HEK293 (cell line): ENCODE measurements around the gene SQOR.

ENCODE experiments used
- CTCF ChIA-PET: fragments of 350-600 bp; formaldehyde crosslinking; extraction: SDS; loops from one replicate; lab custom pipeline; 2021; ENCODE audit warnings: antibody characterized with exemption; lab: Yijun Ruan, JAX
- POLR2A ChIA-PET: fragments of 300-600 bp; formaldehyde crosslinking; extraction: SDS; loops from one replicate; lab custom pipeline; 2020; ENCODE audit warnings: antibody characterized with exemption, inconsistent platforms; lab: Yijun Ruan, JAX
- H3K27ac ChIP-seq: fragments of 200-500 bp; sonication (Bioruptor generic); 2 replicates; pipeline ENCODE4 v1.5.1; 2014; ENCODE audit warnings: low read depth, low read length, control low read depth, inconsistent platforms; ENCODE audit errors: extremely low read depth
- H3K36me3 ChIP-seq, 2 experiments: fragments of 200-500 bp in 1 of 2; sonication (Bioruptor generic) in 1 of 2; 1 replicate in 1 of 2; 2 replicates in 1 of 2; pipeline ENCODE4 v1.5.1; 2014 to 2017; ENCODE audit warnings: inconsistent platforms in 2 of 2, low read length in 2 of 2; ENCODE audit not compliant: control insufficient read depth in 2 of 2, insufficient read depth in 1 of 2
- H3K4me1 ChIP-seq: fragments of 200-500 bp; sonication (Bioruptor generic); 2 replicates; pipeline ENCODE4 v1.5.1; 2014; ENCODE audit warnings: mild to moderate bottlenecking, low read length, inconsistent platforms; ENCODE audit not compliant: control insufficient read depth, insufficient read depth
- H3K4me3 ChIP-seq: 2 replicates; pipeline ENCODE4 v1.5.1; 2011; ENCODE audit warnings: low read depth, mild to moderate bottlenecking, control low read depth, low read length, moderate library complexity
- H3K9me3 ChIP-seq: fragments of 200-500 bp; sonication (Bioruptor generic); 2 replicates; pipeline ENCODE4 v1.5.1; 2014; ENCODE audit warnings: low read depth, low read length, inconsistent platforms; ENCODE audit not compliant: control insufficient read depth, insufficient read depth
- PBX3 ChIP-seq: sonication (generic); formaldehyde crosslinking; IDR thresholded peaks from 2 replicates; pipeline ENCODE4 v1.8.1; 2022; ENCODE audit warnings: mild to moderate bottlenecking, moderate library complexity, missing genetic modification reagents
- ZBTB26 ChIP-seq: fragments of 450-650 bp; formaldehyde crosslinking; optimal IDR thresholded peaks from 2 replicates; pipeline ENCODE3; 2016; ENCODE audit warnings: missing biosample characterization, mild to moderate bottlenecking, missing genetic modification characterization
- ZNF121 ChIP-seq: fragments of 450-650 bp; formaldehyde crosslinking; IDR thresholded peaks from 2 replicates; pipeline ENCODE4 v1.5.1; 2016; ENCODE audit warnings: missing biosample characterization, missing genetic modification characterization
- ZNF133 ChIP-seq: fragments of 450-650 bp; formaldehyde crosslinking; IDR thresholded peaks from 2 replicates; pipeline ENCODE4 v1.5.1; 2016; ENCODE audit warnings: missing biosample characterization, missing genetic modification characterization
- ZNF223 ChIP-seq: fragments of 450-650 bp; formaldehyde crosslinking; IDR thresholded peaks from 2 replicates; pipeline ENCODE4 v1.5.1; 2016; ENCODE audit warnings: missing biosample characterization, missing genetic modification characterization
- ZNF24 ChIP-seq: fragments of 450-650 bp; formaldehyde crosslinking; IDR thresholded peaks from 2 replicates; pipeline ENCODE4 v1.5.1; 2016; ENCODE audit warnings: missing biosample characterization, missing genetic modification characterization
- ZNF274 ChIP-seq, 2 experiments: fragments of 200-500 bp in 1 of 2; fragments of 450-650 bp in 1 of 2; sonication (Bioruptor generic) in 1 of 2; formaldehyde crosslinking in 1 of 2; IDR thresholded peaks; 2 replicates each; pipeline versions ENCODE4 v1.5.1 to v1.6.1; 2014 to 2016; ENCODE audit warnings: borderline replicate concordance in 1 of 2, inconsistent platforms in 1 of 2, low read length in 1 of 2, missing biosample characterization in 1 of 2, missing genetic modification characterization in 1 of 2
- ZNF292 ChIP-seq: fragments of 450-650 bp; formaldehyde crosslinking; IDR thresholded peaks from 2 replicates; pipeline ENCODE4 v1.5.1; 2016; ENCODE audit warnings: low read depth, missing biosample characterization, missing genetic modification characterization, borderline replicate concordance
- ZNF394 ChIP-seq: fragments of 450-650 bp; formaldehyde crosslinking; IDR thresholded peaks from 2 replicates; pipeline ENCODE4 v1.5.1; 2016; ENCODE audit warnings: missing biosample characterization, missing genetic modification characterization, mild to moderate bottlenecking, moderate library complexity, borderline replicate concordance
- ZNF521 ChIP-seq: fragments of 450-650 bp; formaldehyde crosslinking; IDR thresholded peaks from 2 replicates; pipeline ENCODE4 v1.5.1; 2017; ENCODE audit warnings: missing biosample characterization, mild to moderate bottlenecking, missing genetic modification characterization
- ZNF529 ChIP-seq: fragments of 450-650 bp; formaldehyde crosslinking; IDR thresholded peaks from 2 replicates; pipeline ENCODE4 v1.5.1; 2017; ENCODE audit warnings: missing genetic modification characterization, missing biosample characterization; ENCODE audit not compliant: insufficient replicate concordance
- ZNF560 ChIP-seq: fragments of 450-650 bp; formaldehyde crosslinking; IDR thresholded peaks from 2 replicates; pipeline ENCODE4 v1.5.1; 2017; ENCODE audit warnings: missing biosample characterization, missing genetic modification characterization, borderline replicate concordance
- ZNF561 ChIP-seq: fragments of 450-650 bp; IDR thresholded peaks from 2 replicates; pipeline ENCODE4 v1.5.1; 2018; ENCODE audit warnings: missing biosample characterization, missing genetic modification characterization, borderline replicate concordance
- ZNF660 ChIP-seq: fragments of 450-650 bp; IDR thresholded peaks from 2 replicates; pipeline ENCODE4 v1.5.1; 2018; ENCODE audit warnings: missing biosample characterization, mild to moderate bottlenecking, missing genetic modification characterization
- ZNF830 ChIP-seq: fragments of 450-650 bp; IDR thresholded peaks from 2 replicates; pipeline ENCODE4 v1.5.0; 2018; ENCODE audit warnings: missing biosample characterization, missing genetic modification characterization, low read depth, mild to moderate bottlenecking, moderate library complexity
- TF ChIP-seq, protein P1 (sequence below): fragments of 450-650 bp; formaldehyde crosslinking; IDR thresholded peaks from 2 replicates; pipeline ENCODE4 v1.5.1; 2016; ENCODE audit warnings: missing biosample characterization, missing genetic modification characterization
- TF ChIP-seq, protein P2 (sequence below): fragments of 450-650 bp; formaldehyde crosslinking; IDR thresholded peaks from 2 replicates; pipeline ENCODE4 v1.5.1; 2016; ENCODE audit warnings: missing biosample characterization, missing genetic modification characterization
- TF ChIP-seq, protein P3 (sequence below): fragments of 450-650 bp; formaldehyde crosslinking; IDR thresholded peaks from 2 replicates; pipeline ENCODE4 v1.5.1; 2017; ENCODE audit warnings: missing biosample characterization, missing genetic modification characterization
- TF ChIP-seq, protein P4 (sequence below): fragments of 450-650 bp; formaldehyde crosslinking; IDR thresholded peaks from 2 replicates; pipeline ENCODE4 v1.5.1; 2016; ENCODE audit warnings: missing biosample characterization, missing genetic modification characterization
- TF ChIP-seq, protein P5 (sequence below): fragments of 450-650 bp; formaldehyde crosslinking; IDR thresholded peaks from 2 replicates; pipeline ENCODE4 v1.5.1; 2017; ENCODE audit warnings: missing biosample characterization, missing genetic modification characterization

Gene SQOR

GRCh38 chr15:45603881-45604280 is 30.9 kb upstream of the SQOR start:
- Histone ChIP-seq H3K4me1 (no peaks in the 10 kb centered on the region), H3K9me3 (no peaks in the 10 kb centered on the region), H3K27ac (no peak overlapping the region), H3K36me3 (peaks cover 0 to 18% of the 10 kb centered on the region in 2 experiments; a peak in 2 of 3 replicates), H3K4me3 (no peak overlapping the region)
- ChIA-PET CTCF (interaction anchor here (0.6 to 1.6 kb wide), 3 partner anchors 9 to 49 kb away, joined by 3 to 6 read pairs (median 3); no protein-coding TSS in a partner anchor), POLR2A (interaction anchor here (1.2 kb wide), 1 partner anchor 16 kb away, joined by 3 read pairs; no protein-coding TSS in a partner anchor)
- TF ChIP-seq ZNF561 (no peak), ZNF830 (tag by site-specific recombination) (no peak), ZNF394 (no peak), ZNF223 (tag by site-specific recombination) (no peak), ZNF133 (tag by site-specific recombination) (no peak), ZNF24 (no peak), ZNF560 (tag by site-specific recombination) (no peak), ZNF660 (no peak), ZNF521 (tag by site-specific recombination) (no peak), ZNF274 (IDR thresholded peaks at IDR 0.05; ENCODE audit: low read length) (no peak), ZNF274 (tag by site-specific recombination; IDR thresholded peaks at IDR 0.05; ENCODE audit: borderline replicate concordance) (no peak), ZBTB26 (no peak), PBX3 (CRISPR knock-in tag) (no peak), ZNF292 (tag by site-specific recombination) (no peak), ZNF121 (tag by site-specific recombination) (no peak), ZNF529 (tag by site-specific recombination) (no peak)
- TF ChIP-seq, protein P1, sequence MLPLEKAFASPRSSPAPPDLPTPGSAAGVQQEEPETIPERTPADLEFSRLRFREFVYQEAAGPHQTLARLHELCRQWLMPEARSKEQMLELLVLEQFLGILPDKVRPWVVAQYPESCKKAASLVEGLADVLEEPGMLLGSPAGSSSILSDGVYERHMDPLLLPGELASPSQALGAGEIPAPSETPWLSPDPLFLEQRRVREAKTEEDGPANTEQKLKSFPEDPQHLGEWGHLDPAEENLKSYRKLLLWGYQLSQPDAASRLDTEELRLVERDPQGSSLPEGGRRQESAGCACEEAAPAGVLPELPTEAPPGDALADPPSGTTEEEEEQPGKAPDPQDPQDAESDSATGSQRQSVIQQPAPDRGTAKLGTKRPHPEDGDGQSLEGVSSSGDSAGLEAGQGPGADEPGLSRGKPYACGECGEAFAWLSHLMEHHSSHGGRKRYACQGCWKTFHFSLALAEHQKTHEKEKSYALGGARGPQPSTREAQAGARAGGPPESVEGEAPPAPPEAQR (tag by site-specific recombination), result no peak
- TF ChIP-seq, protein P2, sequence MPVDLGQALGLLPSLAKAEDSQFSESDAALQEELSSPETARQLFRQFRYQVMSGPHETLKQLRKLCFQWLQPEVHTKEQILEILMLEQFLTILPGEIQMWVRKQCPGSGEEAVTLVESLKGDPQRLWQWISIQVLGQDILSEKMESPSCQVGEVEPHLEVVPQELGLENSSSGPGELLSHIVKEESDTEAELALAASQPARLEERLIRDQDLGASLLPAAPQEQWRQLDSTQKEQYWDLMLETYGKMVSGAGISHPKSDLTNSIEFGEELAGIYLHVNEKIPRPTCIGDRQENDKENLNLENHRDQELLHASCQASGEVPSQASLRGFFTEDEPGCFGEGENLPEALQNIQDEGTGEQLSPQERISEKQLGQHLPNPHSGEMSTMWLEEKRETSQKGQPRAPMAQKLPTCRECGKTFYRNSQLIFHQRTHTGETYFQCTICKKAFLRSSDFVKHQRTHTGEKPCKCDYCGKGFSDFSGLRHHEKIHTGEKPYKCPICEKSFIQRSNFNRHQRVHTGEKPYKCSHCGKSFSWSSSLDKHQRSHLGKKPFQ, result no peak
- TF ChIP-seq, protein P3, sequence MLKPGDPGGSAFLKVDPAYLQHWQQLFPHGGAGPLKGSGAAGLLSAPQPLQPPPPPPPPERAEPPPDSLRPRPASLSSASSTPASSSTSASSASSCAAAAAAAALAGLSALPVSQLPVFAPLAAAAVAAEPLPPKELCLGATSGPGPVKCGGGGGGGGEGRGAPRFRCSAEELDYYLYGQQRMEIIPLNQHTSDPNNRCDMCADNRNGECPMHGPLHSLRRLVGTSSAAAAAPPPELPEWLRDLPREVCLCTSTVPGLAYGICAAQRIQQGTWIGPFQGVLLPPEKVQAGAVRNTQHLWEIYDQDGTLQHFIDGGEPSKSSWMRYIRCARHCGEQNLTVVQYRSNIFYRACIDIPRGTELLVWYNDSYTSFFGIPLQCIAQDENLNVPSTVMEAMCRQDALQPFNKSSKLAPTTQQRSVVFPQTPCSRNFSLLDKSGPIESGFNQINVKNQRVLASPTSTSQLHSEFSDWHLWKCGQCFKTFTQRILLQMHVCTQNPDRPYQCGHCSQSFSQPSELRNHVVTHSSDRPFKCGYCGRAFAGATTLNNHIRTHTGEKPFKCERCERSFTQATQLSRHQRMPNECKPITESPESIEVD (tag by site-specific recombination), result no peak
- TF ChIP-seq, protein P4, sequence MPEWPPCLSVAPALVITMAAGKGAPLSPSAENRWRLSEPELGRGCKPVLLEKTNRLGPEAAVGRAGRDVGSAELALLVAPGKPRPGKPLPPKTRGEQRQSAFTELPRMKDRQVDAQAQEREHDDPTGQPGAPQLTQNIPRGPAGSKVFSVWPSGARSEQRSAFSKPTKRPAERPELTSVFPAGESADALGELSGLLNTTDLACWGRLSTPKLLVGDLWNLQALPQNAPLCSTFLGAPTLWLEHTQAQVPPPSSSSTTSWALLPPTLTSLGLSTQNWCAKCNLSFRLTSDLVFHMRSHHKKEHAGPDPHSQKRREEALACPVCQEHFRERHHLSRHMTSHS (tag by site-specific recombination), result no peak
- TF ChIP-seq, protein P5, sequence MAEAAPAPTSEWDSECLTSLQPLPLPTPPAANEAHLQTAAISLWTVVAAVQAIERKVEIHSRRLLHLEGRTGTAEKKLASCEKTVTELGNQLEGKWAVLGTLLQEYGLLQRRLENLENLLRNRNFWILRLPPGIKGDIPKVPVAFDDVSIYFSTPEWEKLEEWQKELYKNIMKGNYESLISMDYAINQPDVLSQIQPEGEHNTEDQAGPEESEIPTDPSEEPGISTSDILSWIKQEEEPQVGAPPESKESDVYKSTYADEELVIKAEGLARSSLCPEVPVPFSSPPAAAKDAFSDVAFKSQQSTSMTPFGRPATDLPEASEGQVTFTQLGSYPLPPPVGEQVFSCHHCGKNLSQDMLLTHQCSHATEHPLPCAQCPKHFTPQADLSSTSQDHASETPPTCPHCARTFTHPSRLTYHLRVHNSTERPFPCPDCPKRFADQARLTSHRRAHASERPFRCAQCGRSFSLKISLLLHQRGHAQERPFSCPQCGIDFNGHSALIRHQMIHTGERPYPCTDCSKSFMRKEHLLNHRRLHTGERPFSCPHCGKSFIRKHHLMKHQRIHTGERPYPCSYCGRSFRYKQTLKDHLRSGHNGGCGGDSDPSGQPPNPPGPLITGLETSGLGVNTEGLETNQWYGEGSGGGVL (tag by site-specific recombination), result no peak
